ENCODE measurements around the gene ZNF628. TPM values are rescaled to one million over a fixed set of nuclear protein-coding genes. Genes with fewer than 3 reads are reported as not detected.

The ZNF628 gene
- total and polyA plus RNA-seq, 7 donors, result 1.4 to 15.0 (median 2.5) TPM

- Histone ChIP-seq H3K4me3 (peak overlapping the region; percentile 61 to 93 (median 86)), H3K27ac (peak overlapping the region; percentile 93 to 98 (median 96)), H3K4me1 (peaks cover 0 to 34% (median 24%) of the 10 kb centered on the region in 4 donors), H3K36me3 (peaks cover 0 to 15% (median 0%) of the 10 kb centered on the region in 4 donors), H3K27me3 (no peaks in the 10 kb centered on the region), H3K9me3 (no peaks in the 10 kb centered on the region)
- intact Hi-C loops (cut with DNase I), result loop anchor here (2.0 kb wide), 1 partner anchor 51 kb away; no protein-coding TSS in a partner anchor
- 25 to 51% methylated on average over 16 of the region's 16 CpGs for WGBS, 2 donors
- DNase-seq, result no peak
- TF ChIP-seq CTCF (IDR thresholded peaks at IDR 0.05) (no peak), POLR2AphosphoS5 (IDR thresholded peaks at IDR 0.05) (no peak), EP300 (IDR thresholded peaks at IDR 0.05) (no peak), POLR2A (IDR thresholded peaks at IDR 0.05) (no peak)
These were observed 16.3 kb upstream of the ZNF628 start for GRCh38 chr19:55459950-55460657.

- Histone ChIP-seq H3K9me3 (no peaks in the 10 kb centered on the region), H3K36me3 (peaks cover 0 to 9% (median 0%) of the 10 kb centered on the region in 4 donors), H3K27ac (peak overlapping the region; percentile 93 to 98 (median 96)), H3K27me3 (no peaks in the 10 kb centered on the region), H3K4me1 (peaks cover 0 to 34% (median 24%) of the 10 kb centered on the region in 4 donors), H3K4me3 (peak overlapping the region; percentile 61 to 93 (median 86))
- DNase-seq, result peak; percentile 96
- intact Hi-C loops (cut with DNase I), result loop anchor here (1.0 to 2.0 kb wide), 2 partner anchors 52 to 180 kb away; partner anchors contain the start of gene HSPBP1
- TF ChIP-seq EP300 (IDR thresholded peaks at IDR 0.05), result no peak
- peak in 1 of 4 donors; percentile 21 for TF ChIP-seq POLR2AphosphoS5 (IDR thresholded peaks at IDR 0.05)
- WGBS, 2 donors, result 6 to 23% methylated on average over 24 of the region's 24 CpGs
These were observed 15.7 kb upstream of the ZNF628 start for GRCh38 chr19:55460670-55461258.

- Histone ChIP-seq H3K9me3 (no peaks in the 10 kb centered on the region), H3K27me3 (no peaks in the 10 kb centered on the region), H3K4me3 (peak within 1 kb of the TSS; percentile 61 to 93 (median 86)), H3K27ac (peak within 1 kb of the TSS; percentile 93 to 98 (median 96)), H3K36me3 (peaks cover 0 to 2% (median 0%) of the 10 kb centered on the region in 4 donors), H3K4me1 (peaks cover 0 to 34% (median 24%) of the 10 kb centered on the region in 4 donors)
- TF ChIP-seq CTCF (IDR thresholded peaks at IDR 0.05) (no peak), POLR2AphosphoS5 (IDR thresholded peaks at IDR 0.05) (peak; percentile 83 to 89 (median 86)), EP300 (IDR thresholded peaks at IDR 0.05) (no peak), POLR2A (IDR thresholded peaks at IDR 0.05) (peak; percentile 77 to 78)
- peak; percentile 100 for DNase-seq
- 0 to 1% methylated on average over 54 of the region's 54 CpGs for WGBS, 2 donors
- intact Hi-C loops (cut with DNase I), result loop anchor here (1.0 to 2.0 kb wide), 2 partner anchors 53 to 181 kb away; partner anchors contain the start of gene HSPBP1
These were observed 15.0 kb upstream of the ZNF628 start, which contains the start of gene ISOC2 for GRCh38 chr19:55461259-55461973. TSS of gene ISOC2 (minus strand) at chr19:55461642. CDS start at chr19:55456486, 5,156 bp downstream.

DNA sequence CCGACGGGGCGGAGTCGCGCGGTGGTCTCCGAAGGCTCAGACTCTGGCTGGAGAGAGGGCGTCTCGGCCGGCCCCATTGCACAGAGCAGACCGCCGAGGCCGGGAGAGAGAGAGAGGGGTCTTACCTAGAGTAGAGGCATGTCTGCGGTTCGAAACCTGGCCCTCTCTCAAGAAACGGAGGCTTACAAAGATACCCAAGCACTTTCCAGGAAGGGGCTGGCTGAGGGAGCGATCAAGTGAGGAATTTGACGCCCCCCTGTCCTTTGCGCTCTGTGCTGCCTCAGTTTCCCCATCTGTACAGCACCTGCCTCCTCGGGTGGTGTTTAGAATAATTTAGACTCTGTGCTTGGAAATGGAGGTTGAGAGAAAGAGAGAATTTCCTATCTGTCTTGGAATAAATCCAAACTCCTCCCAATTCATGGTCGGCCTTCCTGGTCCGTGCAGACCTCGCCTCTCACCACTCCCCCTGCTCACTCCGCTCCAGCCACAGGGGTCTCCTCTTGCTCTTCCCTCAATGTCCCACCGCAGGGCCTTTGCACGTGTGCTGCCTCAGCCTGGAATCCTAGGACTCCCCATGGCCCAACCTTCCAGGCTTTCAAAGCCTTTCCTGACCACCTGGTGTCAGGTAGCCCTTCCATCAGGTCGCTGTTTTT, 14.3 kb upstream of the ZNF628 start:
- Histone ChIP-seq H3K4me1 (peaks cover 0 to 34% (median 24%) of the 10 kb centered on the region in 4 donors), H3K27me3 (no peaks in the 10 kb centered on the region), H3K27ac (peak overlapping the region; percentile 85 to 98 (median 90)), H3K9me3 (no peaks in the 10 kb centered on the region), H3K4me3 (peak overlapping the region; percentile 61 to 93 (median 76)), H3K36me3 (no peaks in the 10 kb centered on the region)
- intact Hi-C loops (cut with DNase I), result loop anchor here (1.0 to 2.0 kb wide), 2 partner anchors 53 to 182 kb away; partner anchors contain the start of gene HSPBP1
- 8 to 11% methylated on average over 27 of the region's 27 CpGs for WGBS, 2 donors
- no peak for TF ChIP-seq CTCF (IDR thresholded peaks at IDR 0.05)
- peak in 1 of 2 donors; percentile 66 for TF ChIP-seq POLR2A (IDR thresholded peaks at IDR 0.05)
- peak in 3 of 4 donors; percentile 5 to 59 (median 26) for TF ChIP-seq POLR2AphosphoS5 (IDR thresholded peaks at IDR 0.05)
- no peak for TF ChIP-seq EP300 (IDR thresholded peaks at IDR 0.05)
- no peak for DNase-seq
